DOHH2 (cell line): ENCODE results near the gene TEC.

ENCODE experiments used
- H3F3A ChIP-seq: fragments of 200-600 bp; sonication (generic), shearing (Covaris generic); 2 replicates; pipeline ENCODE4 v1.6.0; 2016; ENCODE audit warnings: antibody characterized with exemption, mild to moderate bottlenecking; ENCODE audit not compliant: control insufficient read depth, insufficient read depth
- H3K27ac ChIP-seq: fragments of 200-600 bp; sonication (generic); 2 replicates; pipeline ENCODE4 v1.5.1; 2014; ENCODE audit warnings: low read depth, mild to moderate bottlenecking, low read length, moderate library complexity
- H3K27me3 ChIP-seq: fragments of 200-600 bp; sonication (generic); 2 replicates; pipeline ENCODE4 v1.6.1; 2014; ENCODE audit warnings: mild to moderate bottlenecking, low read length, mixed read lengths; ENCODE audit not compliant: control insufficient read depth
- H3K36me3 ChIP-seq: fragments of 200-600 bp; sonication (generic); 2 replicates; pipeline ENCODE4 v1.6.1; 2014; ENCODE audit warnings: mild to moderate bottlenecking, low read length, moderate library complexity, mixed read lengths; ENCODE audit not compliant: control insufficient read depth
- H3K4me1 ChIP-seq: fragments of 200-600 bp; sonication (generic); 2 replicates; pipeline ENCODE4 v1.6.1; 2014; ENCODE audit warnings: mild to moderate bottlenecking, low read length, mixed read lengths; ENCODE audit not compliant: control insufficient read depth
- H3K4me2 ChIP-seq: fragments of 200-600 bp; sonication (generic); 2 replicates; pipeline ENCODE4 v1.6.0; 2014; ENCODE audit warnings: mild to moderate bottlenecking, low read length, moderate library complexity
- H3K4me3 ChIP-seq: fragments of 200-600 bp; sonication (generic); 2 replicates; pipeline ENCODE4 v1.5.1; 2014; ENCODE audit warnings: mild to moderate bottlenecking, low read length, mixed read lengths
- H3K79me2 ChIP-seq: fragments of 200-600 bp; sonication (generic); 2 replicates; pipeline ENCODE4 v1.6.1; 2014; ENCODE audit warnings: mild to moderate bottlenecking, low read length, mixed read lengths; ENCODE audit not compliant: control insufficient read depth
- H3K9me2 ChIP-seq: fragments of 200-600 bp; sonication (generic); replicated peaks from 2 replicates; pipeline ENCODE4 v1.6.1; 2014; ENCODE audit warnings: mild to moderate bottlenecking, low read length, mixed read lengths; ENCODE audit not compliant: control insufficient read depth
- H3K9me3 ChIP-seq: fragments of 200-600 bp; sonication (generic); 2 replicates; pipeline ENCODE4 v1.6.1; 2014; ENCODE audit warnings: antibody characterized with exemption, low read length, mixed read lengths; ENCODE audit not compliant: control insufficient read depth, insufficient read depth
- H4K20me1 ChIP-seq: fragments of 200-600 bp; sonication (generic); 2 replicates; pipeline ENCODE4 v1.6.0; 2014; ENCODE audit warnings: low read depth, mild to moderate bottlenecking, antibody characterized with exemption, low read length, moderate library complexity; ENCODE audit not compliant: control insufficient read depth, insufficient read depth
- CTCF ChIP-seq: fragments of 200-600 bp; sonication (generic); IDR thresholded peaks from one replicate; pipeline ENCODE4 v1.5.1; 2014; ENCODE audit warnings: antibody characterized with exemption, mild to moderate bottlenecking, low read depth, low read length; ENCODE audit not compliant: poor library complexity, severe bottlenecking
- EZH2phosphoT487 ChIP-seq: fragments of 200-600 bp; sonication (generic); IDR thresholded peaks from 2 replicates; pipeline ENCODE4 v1.6.1; 2017; ENCODE audit warnings: borderline replicate concordance, mild to moderate bottlenecking, antibody characterized with exemption, low read length, moderate library complexity, mixed read lengths

The TEC gene

GRCh38 chr4:48205107-48205506 is 64.5 kb downstream of the TEC start:
- peaks cover 4% of the 10 kb centered on the region; the same call in 1 of the 2 replicates for H3K36me3 ChIP-seq
- peak overlapping the region; percentile 99 for H3K4me2 ChIP-seq
- peaks cover 19% of the 10 kb centered on the region for H3F3A ChIP-seq
- peaks cover 67% of the 10 kb centered on the region for H3K79me2 ChIP-seq
- H3K4me1 ChIP-seq: peaks cover 94% of the 10 kb centered on the region
- no peaks in the 10 kb centered on the region for H3K9me2 ChIP-seq
- no peaks in the 10 kb centered on the region for H3K9me3 ChIP-seq
- H3K27me3 ChIP-seq: no peaks in the 10 kb centered on the region
- TF ChIP-seq EZH2phosphoT487: no peak
- TF ChIP-seq CTCF: peak; percentile 54
- H3K27ac ChIP-seq: peak overlapping the region; percentile 97
- peak overlapping the region; percentile 71 for H3K4me3 ChIP-seq
- no peaks in the 10 kb centered on the region for H4K20me1 ChIP-seq

- Histone ChIP-seq H3K4me1 (peaks cover 95% of the 10 kb centered on the region), H4K20me1 (no peaks in the 10 kb centered on the region), H3K4me2 (peak overlapping the region; percentile 99), H3K9me3 (no peaks in the 10 kb centered on the region), H3F3A (peaks cover 21% of the 10 kb centered on the region), H3K79me2 (peaks cover 56% of the 10 kb centered on the region), H3K4me3 (peak overlapping the region; percentile 71), H3K27ac (peak overlapping the region; percentile 97), H3K9me2 (no peaks in the 10 kb centered on the region), H3K36me3 (peaks cover 4% of the 10 kb centered on the region; the same call in 1 of the 2 replicates), H3K27me3 (no peaks in the 10 kb centered on the region)
- no peak for TF ChIP-seq EZH2phosphoT487
- no peak for TF ChIP-seq CTCF
These were observed 65.8 kb downstream of the TEC start for GRCh38 chr4:48203819-48204218.

GRCh38 chr4:48197643-48198237 is 71.9 kb downstream of the TEC start:
- Histone ChIP-seq H3K4me2 (peak overlapping the region; percentile 84), H3K36me3 (no peaks in the 10 kb centered on the region), H3K79me2 (peaks cover 72% of the 10 kb centered on the region), H3K9me2 (no peaks in the 10 kb centered on the region), H3K27me3 (no peaks in the 10 kb centered on the region), H4K20me1 (no peaks in the 10 kb centered on the region), H3K27ac (peak overlapping the region; percentile 88), H3K4me1 (peaks cover 98% of the 10 kb centered on the region), H3F3A (peaks cover 14% of the 10 kb centered on the region), H3K9me3 (no peaks in the 10 kb centered on the region), H3K4me3 (peak overlapping the region; percentile 74)
- TF ChIP-seq CTCF: no peak
- no peak for TF ChIP-seq EZH2phosphoT487
